Pancreas (tissue), 10 donors: ENCODE measurements around the gene KLF7. TPM values are rescaled to one million over a fixed set of nuclear protein-coding genes. Genes with fewer than 3 reads are reported as not detected.

Source experiments
- ATAC-seq, 4 donors: fragments of 200-7000 bp; cut with Tn5 transposase; one replicate each; pipeline versions ENCODE4 v1.8.0 to v1.9.1; 2020; ENCODE audit warnings: mild to moderate bottlenecking in 4 of 4, moderate library complexity in 4 of 4
- DNase-seq, 6 donors: peaks; one replicate each; pipeline ENCODE4 v3.0.0-alpha.2; 2020
- FAIRE-seq: peaks from 2 replicates; lab custom pipeline; 2012; peaks lifted over from hg19 to GRCh38; lab: Jason Lieb, UNC
- H3K27ac ChIP-seq, 4 donors: fragments of 200-600 bp; sonication (generic); 1 replicate in 3 of 4; 2 replicates in 1 of 4; pipeline versions ENCODE4 v1.5.0 to v1.8.0; 2020
- H3K27me3 ChIP-seq, 4 donors: fragments of 200-600 bp; one replicate each; pipeline ENCODE4 v1.8.0; 2021
- H3K36me3 ChIP-seq, 3 donors: fragments of 200-600 bp; sonication (generic) in 1 of 3; one replicate each; pipeline versions ENCODE4 v1.5.0 to v1.8.0; 2020 to 2021
- H3K4me1 ChIP-seq, 3 donors: fragments of 200-600 bp; one replicate each; pipeline ENCODE4 v1.8.0; 2021
- H3K4me3 ChIP-seq, 4 donors: fragments of 200-600 bp; sonication (generic) in 2 of 4; one replicate each; pipeline versions ENCODE4 v1.5.0 to v1.8.0; 2020 to 2021
- H3K9me3 ChIP-seq, 4 donors: fragments of 200-600 bp; one replicate each; pipeline ENCODE4 v1.8.0; 2021
- WGBS, 2 donors: extraction: QIAGEN DNeasy Blood & Tissue Kit; methylation state at CpG; one replicate each; pipeline ENCODE4 v1.1.7; 2013; 5-methylcytosine and 5-hydroxymethylcytosine counted together
- intact Hi-C, 3 donors: fragments of 100-400 bp; cut with DNase I; formaldehyde crosslinking; loops; one replicate each; pipeline versions ENCODE4 v1.11.1 to v1.14.2; 2022
- polyA plus RNA-seq, 2 donors: library from polyadenylated mRNA; stranded (reverse); fragments of 200-250 nt; gene quantifications; one replicate each; pipeline ENCODE4 v1.2.3, GENCODE V29; 2013
- total RNA-seq, 6 donors: library from RNA; stranded (reverse); fragmentation: NEBNext Ultra II Directional in 4 of 6; extraction: Animal tissue kit (Norgen Biotek cat#: 25700) in 4 of 6; gene quantifications; one replicate each; pipeline versions ENCODE4 v1.2.1 to v1.2.4, GENCODE V29; 2021 to 2023
- TF ChIP-seq, protein P1 (sequence below), 4 donors: fragments of 200-600 bp; sonication (generic) in 3 of 4; IDR thresholded peaks; one replicate each; pipeline versions ENCODE4 v1.5.0 to v1.8.0; 2021; ENCODE audit warnings: antibody characterized with exemption in 4 of 4
- donor health status: healthy with polysubstance abuse.
- donor health status: DM: no; HTN: no; CAD: no; lungs with moderate emphysema.
- donor health status: DM: no; HTN: no; CAD: no.
- donor health status: control.
- donor health status: control.
- donor health status: Bipolar disorder and iron deficiency.
- donor health status: DM: yes; HTN: yes; CAD: no.
- donor health status: DM: no; HTN: no; CAD: no.
- donor health status: DM: no; HTN: no; CAD: no.
- donor health status: DM: yes; HTN: yes; CAD: no.

Gene KLF7
- total and polyA plus RNA-seq, 8 donors: 2.4 to 15.0 (median 5.6) TPM

GRCh38 chr2:207173641-207174040 lies 7.9 kb upstream of the KLF7 start:
- ATAC-seq: no peak
- FAIRE-seq: no peak
- no peak overlapping the region for H3K27ac ChIP-seq
- no peaks in the 10 kb centered on the region for H3K36me3 ChIP-seq
- TF ChIP-seq, protein P1, sequence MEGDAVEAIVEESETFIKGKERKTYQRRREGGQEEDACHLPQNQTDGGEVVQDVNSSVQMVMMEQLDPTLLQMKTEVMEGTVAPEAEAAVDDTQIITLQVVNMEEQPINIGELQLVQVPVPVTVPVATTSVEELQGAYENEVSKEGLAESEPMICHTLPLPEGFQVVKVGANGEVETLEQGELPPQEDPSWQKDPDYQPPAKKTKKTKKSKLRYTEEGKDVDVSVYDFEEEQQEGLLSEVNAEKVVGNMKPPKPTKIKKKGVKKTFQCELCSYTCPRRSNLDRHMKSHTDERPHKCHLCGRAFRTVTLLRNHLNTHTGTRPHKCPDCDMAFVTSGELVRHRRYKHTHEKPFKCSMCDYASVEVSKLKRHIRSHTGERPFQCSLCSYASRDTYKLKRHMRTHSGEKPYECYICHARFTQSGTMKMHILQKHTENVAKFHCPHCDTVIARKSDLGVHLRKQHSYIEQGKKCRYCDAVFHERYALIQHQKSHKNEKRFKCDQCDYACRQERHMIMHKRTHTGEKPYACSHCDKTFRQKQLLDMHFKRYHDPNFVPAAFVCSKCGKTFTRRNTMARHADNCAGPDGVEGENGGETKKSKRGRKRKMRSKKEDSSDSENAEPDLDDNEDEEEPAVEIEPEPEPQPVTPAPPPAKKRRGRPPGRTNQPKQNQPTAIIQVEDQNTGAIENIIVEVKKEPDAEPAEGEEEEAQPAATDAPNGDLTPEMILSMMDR (IDR thresholded peaks at IDR 0.05): no peak
- no peaks in the 10 kb centered on the region for H3K9me3 ChIP-seq
- intact Hi-C loops: no loop called here
- H3K4me3 ChIP-seq: no peak overlapping the region
- 82 to 93% methylated on average over 1 of the region's 1 CpG for WGBS, 2 donors
- H3K27me3 ChIP-seq: no peaks in the 10 kb centered on the region
- no peaks in the 10 kb centered on the region for H3K4me1 ChIP-seq
- no peak for DNase-seq

DNA sequence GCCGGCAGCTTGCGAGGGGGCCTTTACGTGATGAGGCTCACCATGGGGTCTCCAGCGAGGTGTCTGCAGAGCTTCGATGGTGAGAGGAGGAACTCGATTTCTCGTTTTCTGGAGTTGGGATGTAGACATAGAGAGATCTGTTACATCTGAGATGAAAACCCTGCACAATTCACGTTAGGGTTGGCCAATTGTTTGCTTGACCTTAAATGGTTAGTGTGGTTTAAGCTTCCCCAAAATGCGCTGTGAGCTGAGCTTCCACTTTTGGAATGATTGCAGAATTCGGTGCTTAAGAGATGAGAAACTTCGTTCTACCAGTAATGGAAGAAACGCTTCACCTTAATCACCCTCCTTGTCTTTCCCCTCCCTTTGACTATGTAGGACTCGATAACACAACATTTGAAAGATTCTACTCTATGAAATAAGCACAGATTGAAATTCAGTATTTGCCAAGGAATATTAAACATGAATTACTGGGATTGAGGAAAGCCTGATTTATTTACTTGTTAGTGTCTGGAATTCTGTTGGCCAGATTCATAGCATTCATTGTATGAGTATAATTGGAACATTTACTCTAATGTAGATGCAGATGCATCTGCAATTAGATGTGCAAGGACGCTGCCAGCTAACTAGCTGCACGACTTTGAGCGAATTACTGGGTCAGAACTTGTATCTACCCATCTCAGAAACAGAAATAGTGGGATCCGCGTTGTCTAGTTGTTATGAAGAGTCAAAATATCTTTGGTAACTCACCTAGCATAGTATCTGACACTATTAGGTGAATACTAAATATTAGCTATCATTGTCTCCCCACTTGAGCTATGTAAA lies 1.6 kb upstream of the KLF7 start:
- H3K4me3 ChIP-seq: peak overlapping the region; percentile 63 to 94 (median 74)
- FAIRE-seq (no peak), DNase-seq (no peak), ATAC-seq (no peak)
- H3K27ac ChIP-seq: peak overlapping the region; percentile 100
- H3K4me1 ChIP-seq: peaks cover 0 to 10% (median 5%) of the 10 kb centered on the region in 3 donors
- H3K9me3 ChIP-seq: no peaks in the 10 kb centered on the region
- no peaks in the 10 kb centered on the region for H3K36me3 ChIP-seq
- no peaks in the 10 kb centered on the region for H3K27me3 ChIP-seq
- WGBS, 2 donors: 34 to 36% methylated on average over 18 of the region's 18 CpGs
- TF ChIP-seq, protein P1 (IDR thresholded peaks at IDR 0.05): no peak
- intact Hi-C loops: no loop called here

- H3K9me3 ChIP-seq: no peaks in the 10 kb centered on the region
- DNase-seq (peak; percentile 59 to 86 (median 75)), FAIRE-seq (no peak), ATAC-seq (peak; percentile 55 to 75 (median 70))
- WGBS, 2 donors: 1% methylated on average over 57 to 86 of the region's 86 CpGs
- no peaks in the 10 kb centered on the region for H3K27me3 ChIP-seq
- intact Hi-C loops: no loop called here
- H3K4me3 ChIP-seq: peak overlapping the region; percentile 63 to 94 (median 74)
- H3K4me1 ChIP-seq: peaks cover 0 to 17% (median 8%) of the 10 kb centered on the region in 3 donors
- peak overlapping the region; percentile 100 for H3K27ac ChIP-seq
- TF ChIP-seq, protein P1 (IDR thresholded peaks at IDR 0.05): no peak
- no peaks in the 10 kb centered on the region for H3K36me3 ChIP-seq
Measured at GRCh38 chr2:207166349-207167098, 776 bp upstream of the KLF7 start.

GRCh38 chr2:207166039-207166348 lies 246 bp upstream of the KLF7 start:
- H3K4me3 ChIP-seq: peak overlapping the region; percentile 63 to 94 (median 74)
- intact Hi-C loops: no loop called here
- no peaks in the 10 kb centered on the region for H3K36me3 ChIP-seq
- ATAC-seq (peak; percentile 85 to 94 (median 94)), FAIRE-seq (no peak), DNase-seq (peak; percentile 97 to 98 (median 98))
- no peaks in the 10 kb centered on the region for H3K27me3 ChIP-seq
- 1% methylated on average over 20 of the region's 20 CpGs for WGBS, 2 donors
- peaks cover 0 to 17% (median 8%) of the 10 kb centered on the region in 3 donors for H3K4me1 ChIP-seq
- no peaks in the 10 kb centered on the region for H3K9me3 ChIP-seq
- H3K27ac ChIP-seq: peak overlapping the region; percentile 100
- TF ChIP-seq, protein P1 (IDR thresholded peaks at IDR 0.05): no peak
